ENCODE data around the gene DDX54.

DNA sequence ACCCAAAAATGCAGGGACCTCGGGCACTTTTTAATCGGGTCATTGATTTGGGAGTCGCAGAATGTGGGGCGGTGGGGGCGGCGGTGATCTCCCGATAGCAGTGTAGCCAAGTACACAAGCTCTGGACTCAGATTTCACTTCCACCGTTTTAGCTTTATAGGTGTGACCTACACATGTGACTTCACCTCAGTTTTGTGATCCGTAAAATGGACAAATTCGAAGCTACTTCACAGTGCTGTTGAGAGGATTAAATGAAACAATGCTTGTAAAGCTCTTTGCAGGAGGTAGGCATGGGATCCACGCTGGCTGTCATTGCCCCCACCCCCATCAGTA, 721 bp upstream of the DDX54 start:
- TF ChIP-seq, protein P1, sequence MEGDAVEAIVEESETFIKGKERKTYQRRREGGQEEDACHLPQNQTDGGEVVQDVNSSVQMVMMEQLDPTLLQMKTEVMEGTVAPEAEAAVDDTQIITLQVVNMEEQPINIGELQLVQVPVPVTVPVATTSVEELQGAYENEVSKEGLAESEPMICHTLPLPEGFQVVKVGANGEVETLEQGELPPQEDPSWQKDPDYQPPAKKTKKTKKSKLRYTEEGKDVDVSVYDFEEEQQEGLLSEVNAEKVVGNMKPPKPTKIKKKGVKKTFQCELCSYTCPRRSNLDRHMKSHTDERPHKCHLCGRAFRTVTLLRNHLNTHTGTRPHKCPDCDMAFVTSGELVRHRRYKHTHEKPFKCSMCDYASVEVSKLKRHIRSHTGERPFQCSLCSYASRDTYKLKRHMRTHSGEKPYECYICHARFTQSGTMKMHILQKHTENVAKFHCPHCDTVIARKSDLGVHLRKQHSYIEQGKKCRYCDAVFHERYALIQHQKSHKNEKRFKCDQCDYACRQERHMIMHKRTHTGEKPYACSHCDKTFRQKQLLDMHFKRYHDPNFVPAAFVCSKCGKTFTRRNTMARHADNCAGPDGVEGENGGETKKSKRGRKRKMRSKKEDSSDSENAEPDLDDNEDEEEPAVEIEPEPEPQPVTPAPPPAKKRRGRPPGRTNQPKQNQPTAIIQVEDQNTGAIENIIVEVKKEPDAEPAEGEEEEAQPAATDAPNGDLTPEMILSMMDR (IDR thresholded peaks at IDR 0.05; ENCODE audit: insufficient read depth, low read depth, low read length), result no peak
- TF ChIP-seq EZH2 (IDR thresholded peaks at IDR 0.05; ENCODE audit: insufficient read depth, low read length), result no peak

Measured in astrocyte (in vitro differentiated cells and primary cell).